ENCODE data around the gene PTPN14. TPM values are rescaled to one million over a fixed set of nuclear protein-coding genes. Genes with fewer than 3 reads are reported as not detected.

The PTPN14 gene
- total and polyA plus RNA-seq, 2 of the 4 experiments (the other 2 are of a cell fraction), result 21.5 to 31.7 TPM

DNA sequence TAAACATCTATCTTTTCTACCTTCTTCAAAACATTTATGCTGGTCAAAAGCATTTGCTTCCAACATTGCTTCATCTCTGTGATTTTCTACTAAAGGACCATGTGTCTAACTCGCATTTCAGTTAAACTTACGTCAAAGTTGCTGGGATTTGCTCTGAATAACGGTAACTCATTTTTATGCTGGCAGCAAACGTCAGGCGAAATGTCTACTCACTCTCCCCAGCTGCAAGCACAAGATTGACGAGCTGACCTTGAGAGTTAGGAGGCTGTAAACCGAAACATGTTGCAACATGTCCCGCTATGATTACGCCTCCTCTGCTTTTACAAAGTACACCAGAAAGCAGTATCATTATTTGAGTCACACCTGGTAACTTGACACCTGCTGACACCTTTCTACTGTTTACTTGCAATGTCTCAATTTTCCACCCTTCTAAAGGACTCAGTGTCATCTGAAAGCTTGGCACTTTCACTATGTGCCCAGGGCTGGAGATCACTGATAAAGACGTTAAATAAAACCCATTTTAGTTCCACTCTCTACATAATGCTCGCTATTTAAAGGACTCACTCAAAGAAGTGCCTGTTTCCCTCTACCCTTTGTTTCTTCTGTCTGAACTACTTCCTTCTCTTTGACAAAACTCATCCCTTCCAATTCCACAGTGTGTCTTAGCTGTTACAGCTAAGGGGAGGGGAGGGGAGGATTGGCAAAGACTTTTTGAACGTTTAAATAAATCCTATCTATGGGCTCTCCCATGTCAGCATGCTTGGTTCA is 111.9 kb downstream of the PTPN14 start:
- Histone ChIP-seq H3K4ac (ENCODE audit: low read depth, low read length) (peak overlapping the region; percentile 77), H3K27ac (ENCODE audit: insufficient read depth, low read length) (peak overlapping the region; percentile 49; the same call in 1 of the 2 replicates), H2AK5ac (ENCODE audit: low read depth, low read length) (peak overlapping the region; percentile 27; the same call in 1 of the 2 replicates), H2BK5ac (ENCODE audit: low read depth, low read length, poor library complexity, severe bottlenecking) (peak overlapping the region; percentile 95), H4K91ac (ENCODE audit: insufficient read depth, low read depth, low read length) (peak overlapping the region; percentile 59), H4K20me1 (ENCODE audit: insufficient read depth, low read length) (no peaks in the 10 kb centered on the region), H3K79me1 (ENCODE audit: low read depth in 1 of 2, low read length in 2 of 2) (peaks cover 27 to 61% of the 10 kb centered on the region in 2 experiments), H2BK120ac (ENCODE audit: low read depth, low read length) (peak overlapping the region; percentile 86), H3K18ac (ENCODE audit: low read depth, low read length) (peak overlapping the region; percentile 92), H2AK9ac (replicated peaks; ENCODE audit: low read depth, low read length, poor library complexity) (no peak overlapping the region), H3K23ac (ENCODE audit: low read depth, low read length) (peak overlapping the region; percentile 69), H2AFZ (replicated peaks; ENCODE audit: low read length, poor library complexity) (peak overlapping the region; percentile 25), H3K14ac (replicated peaks; ENCODE audit: low read depth, low read length) (peak overlapping the region; percentile 87), H3K4me2 (ENCODE audit: low read depth, low read length) (peak overlapping the region; percentile 76; the same call in 1 of the 2 replicates), H3K27me3 (ENCODE audit: control insufficient read depth, insufficient read depth, low read length) (no peaks in the 10 kb centered on the region), H2BK15ac (ENCODE audit: low read depth, low read length) (peak overlapping the region; percentile 37), H3K9me1 (ENCODE audit: insufficient read depth, low read length) (peaks cover 1% of the 10 kb centered on the region; the same call in 1 of the 2 replicates), H3K56ac (ENCODE audit: extremely low read depth, insufficient read depth, low read length) (peak overlapping the region; percentile 37; the same call in 1 of the 2 replicates), H3K9me3 (ENCODE audit: control insufficient read depth, insufficient read depth, low read length) (no peaks in the 10 kb centered on the region), H3K36me3 (ENCODE audit: control insufficient read depth, insufficient read depth, low read length) (no peaks in the 10 kb centered on the region), H4K5ac (ENCODE audit: low read depth, low read length) (peak overlapping the region; percentile 74; the same call in 1 of the 2 replicates), H3K4me1 (ENCODE audit: control insufficient read depth, insufficient read depth, low read length) (peaks cover 9% of the 10 kb centered on the region), H3K9ac (ENCODE audit: low read depth, low read length) (peak overlapping the region; percentile 8; the same call in 1 of the 2 replicates), H2BK20ac (ENCODE audit: low read depth, low read length) (peak overlapping the region; percentile 70), H3K4me3 (ENCODE audit: insufficient read depth, low read depth, low read length) (peak overlapping the region; percentile 4; the same call in 1 of the 2 replicates), H4K8ac (ENCODE audit: low read depth in 2 of 2, low read length in 2 of 2) (peak overlapping the region; percentile 7 to 83; a peak in 3 of 4 replicates)
- ChIA-PET POLR2A (ENCODE audit: unreplicated experiment) (no interaction called here), CTCF (interaction anchor here (1.3 kb wide), 1 partner anchor 146 kb away, joined by 3 read pairs; no protein-coding TSS in a partner anchor)
- no TSS peak for BruUV-seq (replicated peaks)
- DNase-seq (peak; percentile 97), ATAC-seq (ENCODE audit: low read depth) (peak; percentile 62)
- in situ Hi-C loops (cut with MboI; ENCODE audit: low sequenced_read_pairs) (no loop called here), dilution Hi-C loops (cut with HindIII; ENCODE audit: low sequenced_read_pairs, unreplicated experiment) (no loop called here), intact Hi-C loops (cut with micrococcal nuclease) (no loop called here)
- TF ChIP-seq BHLHE40 (IDR thresholded peaks at IDR 0.05; ENCODE audit: low read depth, low read length) (peak; percentile 17; the same call in 1 of the 2 replicates), CEBPB (IDR thresholded peaks at IDR 0.05; ENCODE audit: low read depth, low read length) (peak; percentile 95), RCOR1 (IDR thresholded peaks at IDR 0.05; ENCODE audit: insufficient replicate concordance, low read length) (no peak), FOS (IDR thresholded peaks at IDR 0.05; ENCODE audit: low read depth, low read length) (peak; percentile 41), CHD1 (IDR thresholded peaks at IDR 0.05; ENCODE audit: low read depth, low read length) (no peak)
- TF ChIP-seq, protein P1, sequence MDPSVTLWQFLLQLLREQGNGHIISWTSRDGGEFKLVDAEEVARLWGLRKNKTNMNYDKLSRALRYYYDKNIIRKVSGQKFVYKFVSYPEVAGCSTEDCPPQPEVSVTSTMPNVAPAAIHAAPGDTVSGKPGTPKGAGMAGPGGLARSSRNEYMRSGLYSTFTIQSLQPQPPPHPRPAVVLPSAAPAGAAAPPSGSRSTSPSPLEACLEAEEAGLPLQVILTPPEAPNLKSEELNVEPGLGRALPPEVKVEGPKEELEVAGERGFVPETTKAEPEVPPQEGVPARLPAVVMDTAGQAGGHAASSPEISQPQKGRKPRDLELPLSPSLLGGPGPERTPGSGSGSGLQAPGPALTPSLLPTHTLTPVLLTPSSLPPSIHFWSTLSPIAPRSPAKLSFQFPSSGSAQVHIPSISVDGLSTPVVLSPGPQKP (IDR thresholded peaks at IDR 0.05; ENCODE audit: borderline replicate concordance, low read depth, low read length), result no peak
- TF ChIP-seq, protein P2, sequence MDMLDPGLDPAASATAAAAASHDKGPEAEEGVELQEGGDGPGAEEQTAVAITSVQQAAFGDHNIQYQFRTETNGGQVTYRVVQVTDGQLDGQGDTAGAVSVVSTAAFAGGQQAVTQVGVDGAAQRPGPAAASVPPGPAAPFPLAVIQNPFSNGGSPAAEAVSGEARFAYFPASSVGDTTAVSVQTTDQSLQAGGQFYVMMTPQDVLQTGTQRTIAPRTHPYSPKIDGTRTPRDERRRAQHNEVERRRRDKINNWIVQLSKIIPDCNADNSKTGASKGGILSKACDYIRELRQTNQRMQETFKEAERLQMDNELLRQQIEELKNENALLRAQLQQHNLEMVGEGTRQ (IDR thresholded peaks at IDR 0.05; ENCODE audit: low read depth, low read length), result no peak
- WGBS, 2 experiments (ENCODE audit: extremely low coverage in 2 of 2, insufficient read length in 1 of 2), result 12% methylated on average over 4 of the region's 12 CpGs; no CpG with 5 or more reads in 1 of the 2 experiments

Measured in IMR-90 (cell line).